ENCODE results near the gene TMOD1.

DNA sequence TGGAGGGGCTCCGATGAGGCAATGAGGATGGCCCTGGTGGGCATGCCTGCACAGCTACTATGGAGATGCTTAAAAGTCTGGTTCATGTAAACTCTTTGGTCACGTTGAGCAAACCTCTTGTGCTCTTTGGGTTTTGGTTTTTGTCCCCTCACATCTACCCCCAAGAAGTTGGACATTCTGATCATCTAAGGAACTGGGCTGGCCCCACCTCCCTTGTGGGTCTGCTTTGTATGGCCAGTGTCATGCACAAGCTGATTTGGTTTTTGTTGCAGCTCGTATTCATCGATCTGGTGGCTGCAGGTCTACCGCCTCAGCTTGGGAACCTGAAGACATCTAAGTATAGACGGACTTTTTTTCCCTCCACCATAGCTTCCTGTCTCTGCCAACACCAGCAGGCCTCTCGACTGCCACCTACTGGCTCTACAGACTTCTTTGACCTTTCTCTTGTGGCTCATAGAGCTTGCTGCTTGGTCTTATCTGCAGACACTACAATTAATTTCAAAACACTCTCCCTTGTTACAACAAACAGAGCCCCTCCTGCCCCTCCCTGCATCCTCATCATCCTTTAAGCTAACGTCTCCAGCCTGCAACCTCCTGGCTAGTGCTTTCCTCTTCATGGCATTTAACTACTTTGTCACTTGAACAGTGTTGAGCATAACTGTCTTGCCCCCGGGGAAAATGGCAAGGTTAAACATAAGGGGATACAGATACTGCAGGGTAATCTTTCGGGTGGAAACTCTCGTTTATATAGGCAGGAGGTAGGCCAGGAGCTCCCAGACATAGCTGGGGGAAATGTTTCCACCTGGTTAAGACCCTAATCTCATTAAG is 97.2 kb downstream of the TMOD1 start:
- no peak for TF ChIP-seq EZH2 (IDR thresholded peaks at IDR 0.05)
- TF ChIP-seq, protein P1, sequence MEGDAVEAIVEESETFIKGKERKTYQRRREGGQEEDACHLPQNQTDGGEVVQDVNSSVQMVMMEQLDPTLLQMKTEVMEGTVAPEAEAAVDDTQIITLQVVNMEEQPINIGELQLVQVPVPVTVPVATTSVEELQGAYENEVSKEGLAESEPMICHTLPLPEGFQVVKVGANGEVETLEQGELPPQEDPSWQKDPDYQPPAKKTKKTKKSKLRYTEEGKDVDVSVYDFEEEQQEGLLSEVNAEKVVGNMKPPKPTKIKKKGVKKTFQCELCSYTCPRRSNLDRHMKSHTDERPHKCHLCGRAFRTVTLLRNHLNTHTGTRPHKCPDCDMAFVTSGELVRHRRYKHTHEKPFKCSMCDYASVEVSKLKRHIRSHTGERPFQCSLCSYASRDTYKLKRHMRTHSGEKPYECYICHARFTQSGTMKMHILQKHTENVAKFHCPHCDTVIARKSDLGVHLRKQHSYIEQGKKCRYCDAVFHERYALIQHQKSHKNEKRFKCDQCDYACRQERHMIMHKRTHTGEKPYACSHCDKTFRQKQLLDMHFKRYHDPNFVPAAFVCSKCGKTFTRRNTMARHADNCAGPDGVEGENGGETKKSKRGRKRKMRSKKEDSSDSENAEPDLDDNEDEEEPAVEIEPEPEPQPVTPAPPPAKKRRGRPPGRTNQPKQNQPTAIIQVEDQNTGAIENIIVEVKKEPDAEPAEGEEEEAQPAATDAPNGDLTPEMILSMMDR (IDR thresholded peaks at IDR 0.05), result peak; percentile 84
